Mucosa of rectum (tissue), 2 donors: Measurements from ENCODE around the gene LRRC56.

Source experiments
- H3K27ac ChIP-seq, 2 donors: one replicate each; pipeline ENCODE4 v1.7.0; 2013; ENCODE audit warnings: inconsistent platforms in 2 of 2, low read depth in 2 of 2, low read length in 2 of 2
- H3K27me3 ChIP-seq, 2 donors: one replicate each; pipeline ENCODE4 v1.7.0; 2013; ENCODE audit warnings: low read length in 2 of 2; ENCODE audit not compliant: control insufficient read depth in 2 of 2, insufficient read depth in 2 of 2
- H3K36me3 ChIP-seq, 2 donors: one replicate each; pipeline ENCODE4 v1.7.0; 2013; ENCODE audit warnings: low read length in 2 of 2; ENCODE audit not compliant: control insufficient read depth in 2 of 2, insufficient read depth in 2 of 2
- H3K4me1 ChIP-seq, 2 donors: one replicate each; pipeline ENCODE4 v1.7.0; 2013; ENCODE audit warnings: low read length in 2 of 2, mild to moderate bottlenecking in 1 of 2; ENCODE audit not compliant: control insufficient read depth in 2 of 2, insufficient read depth in 2 of 2
- H3K4me3 ChIP-seq, 2 donors: one replicate each; pipeline ENCODE4 v1.7.0; 2013; ENCODE audit warnings: low read length in 2 of 2
- H3K9ac ChIP-seq, 2 donors: one replicate each; pipeline ENCODE4 v1.7.0; 2013; ENCODE audit warnings: low read length in 2 of 2, low read depth in 1 of 2, mild to moderate bottlenecking in 1 of 2
- H3K9me3 ChIP-seq, 2 donors: one replicate each; pipeline ENCODE4 v1.7.0; 2013; ENCODE audit warnings: low read length in 2 of 2; ENCODE audit not compliant: control insufficient read depth in 2 of 2
- donor health status: healthy.
- donor health status: Normal muscosa, but diverticular disease.

LRRC56 gene

DNA sequence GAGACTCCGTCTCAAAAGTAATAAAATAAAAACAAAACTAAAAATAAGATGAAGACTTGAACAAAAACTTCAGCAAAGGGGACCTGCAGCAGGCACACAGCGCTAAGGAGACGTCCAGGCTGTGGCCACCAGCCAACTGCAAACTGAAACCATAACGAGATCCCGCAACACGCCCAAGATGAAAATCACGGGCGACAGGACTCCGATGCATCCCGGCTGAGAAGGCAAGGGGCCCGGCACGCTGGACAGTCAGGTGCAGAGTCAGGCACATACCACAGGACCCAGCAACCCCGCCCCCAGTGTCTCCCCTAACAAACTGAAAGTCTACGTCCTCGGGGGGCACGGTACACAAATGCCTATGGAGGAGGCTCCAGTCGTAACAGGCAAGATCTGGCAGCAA is 11.1 kb upstream of the LRRC56 start:
- Histone ChIP-seq H3K4me1 (no peaks in the 10 kb centered on the region), H3K27ac (no peak overlapping the region), H3K27me3 (no peaks in the 10 kb centered on the region), H3K4me3 (no peak overlapping the region), H3K36me3 (no peaks in the 10 kb centered on the region), H3K9me3 (no peaks in the 10 kb centered on the region), H3K9ac (no peak overlapping the region)

GRCh38 chr11:528166-528814 is 9.0 kb upstream of the LRRC56 start:
- H3K9ac ChIP-seq, result no peak overlapping the region
- no peaks in the 10 kb centered on the region for H3K9me3 ChIP-seq
- no peak overlapping the region for H3K4me3 ChIP-seq
- H3K27me3 ChIP-seq, result no peaks in the 10 kb centered on the region
- H3K27ac ChIP-seq, result no peak overlapping the region
- H3K4me1 ChIP-seq, result peaks cover 0 to under 1% of the 10 kb centered on the region in 2 donors
- H3K36me3 ChIP-seq, result peaks cover 8 to 14% of the 10 kb centered on the region in 2 donors

DNA sequence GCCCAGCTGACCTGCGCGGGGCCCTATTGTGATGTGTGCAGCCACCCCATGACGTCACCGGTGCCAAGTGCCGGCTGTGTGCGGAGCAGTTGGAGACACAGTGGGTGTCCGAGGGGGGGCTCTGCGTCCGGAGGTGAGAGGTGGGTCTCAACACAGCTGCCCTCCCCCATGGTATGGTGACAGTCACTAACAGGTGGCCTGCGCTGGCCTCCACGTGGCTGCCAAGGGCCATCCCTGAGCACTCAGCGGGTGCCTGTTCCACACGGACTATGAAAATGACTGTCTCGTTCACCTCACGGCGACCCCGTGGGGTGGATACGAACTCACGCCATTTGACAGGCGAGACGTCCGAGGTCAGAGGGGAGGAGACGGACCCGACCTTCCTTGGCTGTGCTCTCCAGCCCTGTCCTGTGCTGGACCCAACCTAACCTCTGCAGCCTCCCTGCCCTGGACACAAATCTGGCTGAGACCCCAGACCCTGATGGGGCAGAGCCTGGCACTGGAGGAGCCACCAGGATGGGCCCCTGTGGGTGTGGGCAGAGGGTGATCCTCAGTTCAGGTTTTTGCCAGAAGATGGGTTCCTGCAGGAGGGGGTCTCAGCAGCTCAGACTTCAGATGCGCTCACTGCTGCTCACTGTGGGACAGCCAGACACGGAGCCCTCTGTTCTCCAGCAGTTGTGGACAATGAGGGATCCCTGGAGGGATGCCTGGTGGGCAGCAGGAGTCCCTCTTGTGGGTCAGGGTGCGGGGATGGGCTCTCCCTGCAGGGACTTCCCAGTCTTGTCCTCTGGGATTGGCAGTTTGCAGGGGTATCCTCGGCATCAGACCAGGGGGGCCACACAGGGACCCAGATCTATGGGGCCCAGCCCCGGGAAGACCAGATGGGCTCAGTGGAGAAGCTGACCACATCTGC is 8.3 kb upstream of the LRRC56 start:
- Histone ChIP-seq H3K4me1 (peaks cover 7 to 8% of the 10 kb centered on the region in 2 donors), H3K27ac (no peak overlapping the region), H3K27me3 (no peaks in the 10 kb centered on the region), H3K9me3 (no peaks in the 10 kb centered on the region), H3K9ac (no peak overlapping the region), H3K4me3 (no peak overlapping the region), H3K36me3 (peaks cover 11 to 14% of the 10 kb centered on the region in 2 donors)

DNA sequence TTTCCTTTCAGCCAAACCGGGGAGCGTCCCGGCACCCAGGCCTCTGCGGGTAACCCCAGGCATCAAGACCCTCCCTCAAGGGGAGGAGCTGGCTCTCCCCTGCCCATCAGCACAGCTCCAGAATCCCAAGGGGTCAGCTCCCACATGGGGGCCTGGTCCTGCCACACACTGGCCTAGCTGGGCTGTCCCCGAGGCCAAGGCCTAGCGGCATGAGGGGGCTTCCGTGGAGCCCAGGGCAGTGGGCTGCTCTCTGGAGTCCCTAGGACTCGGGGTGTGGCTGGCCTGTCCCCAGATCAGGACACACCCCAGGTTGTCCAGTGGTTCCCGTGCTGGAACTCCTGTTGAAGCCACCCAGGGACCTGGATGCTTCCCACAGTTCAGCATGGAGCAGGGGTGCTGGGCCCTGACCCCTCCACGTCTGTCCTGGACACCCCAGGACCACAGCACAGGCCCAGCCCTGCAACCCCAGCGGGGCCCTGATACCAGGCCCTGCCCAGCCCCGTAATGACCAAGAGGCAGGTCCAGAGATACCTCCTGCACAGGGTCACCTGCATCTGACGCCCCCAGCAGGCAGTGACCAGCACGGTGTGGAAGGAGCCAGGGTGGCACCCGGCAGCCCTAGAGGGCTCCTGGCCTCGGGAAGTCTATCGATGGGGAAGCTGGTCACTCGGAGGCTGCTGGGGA is 7.5 kb upstream of the LRRC56 start:
- Histone ChIP-seq H3K27me3 (no peaks in the 10 kb centered on the region), H3K4me1 (peaks cover 10 to 13% of the 10 kb centered on the region in 2 donors), H3K4me3 (no peak overlapping the region), H3K9ac (no peak overlapping the region), H3K9me3 (no peaks in the 10 kb centered on the region), H3K36me3 (peaks cover 11 to 14% of the 10 kb centered on the region in 2 donors), H3K27ac (no peak overlapping the region)

GRCh38 chr11:530960-531831 is 6.1 kb upstream of the LRRC56 start:
- Histone ChIP-seq H3K4me3 (no peak overlapping the region), H3K4me1 (peaks cover 13% of the 10 kb centered on the region in 2 donors), H3K27me3 (no peaks in the 10 kb centered on the region), H3K9me3 (no peaks in the 10 kb centered on the region), H3K9ac (no peak overlapping the region), H3K36me3 (peaks cover 11 to 14% of the 10 kb centered on the region in 2 donors), H3K27ac (no peak overlapping the region)

DNA sequence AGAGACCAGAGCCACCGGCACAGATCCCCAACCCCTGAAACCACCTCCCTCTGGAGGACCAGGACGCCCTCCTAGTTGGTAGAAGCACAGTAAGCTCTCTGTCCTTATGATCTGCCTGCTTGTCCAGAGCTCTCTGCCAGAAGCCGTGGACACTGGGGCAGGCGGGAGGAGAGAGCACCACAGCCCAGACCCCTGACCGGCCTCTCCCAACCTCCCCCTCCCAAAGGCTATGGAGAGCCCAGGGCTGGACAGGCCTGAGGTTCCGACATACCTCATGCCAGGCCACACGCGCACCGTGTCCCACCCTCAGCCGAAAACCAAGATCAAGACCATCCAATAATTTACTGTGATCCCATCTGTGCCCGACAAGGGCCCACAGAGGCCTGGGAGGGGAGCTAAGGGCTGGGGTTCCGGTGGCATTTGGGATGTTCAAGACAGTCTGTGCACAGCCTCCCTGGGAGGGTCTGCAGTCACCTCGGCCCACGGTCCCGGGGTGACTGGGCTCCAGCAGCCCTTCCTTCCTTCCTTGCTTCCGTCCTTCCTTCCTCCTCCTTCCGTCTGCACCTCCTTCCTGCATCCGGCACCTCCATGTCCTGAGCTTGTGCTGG is 5.3 kb upstream of the LRRC56 start:
- no peak overlapping the region for H3K9ac ChIP-seq
- H3K4me3 ChIP-seq, result no peak overlapping the region
- no peaks in the 10 kb centered on the region for H3K27me3 ChIP-seq
- H3K27ac ChIP-seq, result no peak overlapping the region
- peaks cover 13 to 14% of the 10 kb centered on the region in 2 donors for H3K4me1 ChIP-seq
- H3K9me3 ChIP-seq, result no peaks in the 10 kb centered on the region
- peaks cover 11 to 14% of the 10 kb centered on the region in 2 donors for H3K36me3 ChIP-seq

DNA sequence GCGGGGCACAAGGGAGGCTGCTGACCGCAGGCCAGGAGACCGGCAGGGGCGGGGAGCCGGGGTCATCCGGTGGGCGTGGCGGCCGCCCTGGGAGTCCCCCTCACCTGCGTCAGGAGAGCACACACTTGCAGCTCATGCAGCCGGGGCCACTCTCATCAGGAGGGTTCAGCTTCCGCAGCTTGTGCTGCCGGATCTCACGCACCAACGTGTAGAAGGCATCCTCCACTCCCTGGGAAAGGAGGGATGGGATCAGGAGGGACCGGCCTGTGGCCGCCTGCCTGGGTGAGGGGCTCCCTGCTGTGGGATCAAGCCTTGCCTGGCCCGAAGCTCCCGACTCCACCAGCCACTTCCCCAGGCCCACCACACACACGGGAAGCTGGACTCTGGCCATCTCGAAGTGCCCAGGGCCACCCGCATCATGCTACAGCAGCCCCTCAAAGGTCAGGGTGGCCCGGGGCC is 4.8 kb upstream of the LRRC56 start:
- H3K27me3 ChIP-seq, result no peaks in the 10 kb centered on the region

GRCh38 chr11:532986-533585 is 4.2 kb upstream of the LRRC56 start:
- Histone ChIP-seq H3K4me3 (no peak overlapping the region), H3K9me3 (no peaks in the 10 kb centered on the region), H3K4me1 (peaks cover 19 to 21% of the 10 kb centered on the region in 2 donors), H3K27ac (no peak overlapping the region), H3K36me3 (peaks cover 11 to 14% of the 10 kb centered on the region in 2 donors), H3K9ac (no peak overlapping the region), H3K27me3 (no peaks in the 10 kb centered on the region)

More for the DNA sequence above, 4.8 kb upstream of the LRRC56 start:
- Histone ChIP-seq H3K36me3 (peaks cover 11 to 14% of the 10 kb centered on the region in 2 donors), H3K27ac (no peak overlapping the region), H3K9me3 (no peaks in the 10 kb centered on the region), H3K4me1 (peaks cover 14 to 16% of the 10 kb centered on the region in 2 donors), H3K4me3 (no peak overlapping the region), H3K9ac (no peak overlapping the region)
